ENCODE results near the gene FIBIN.
"Not testable (repeated sequence)": the region's sequence is repeated elsewhere in the genome, so short reads cannot be mapped to it uniquely, and the experiment has no call there.

Gene FIBIN

DNA sequence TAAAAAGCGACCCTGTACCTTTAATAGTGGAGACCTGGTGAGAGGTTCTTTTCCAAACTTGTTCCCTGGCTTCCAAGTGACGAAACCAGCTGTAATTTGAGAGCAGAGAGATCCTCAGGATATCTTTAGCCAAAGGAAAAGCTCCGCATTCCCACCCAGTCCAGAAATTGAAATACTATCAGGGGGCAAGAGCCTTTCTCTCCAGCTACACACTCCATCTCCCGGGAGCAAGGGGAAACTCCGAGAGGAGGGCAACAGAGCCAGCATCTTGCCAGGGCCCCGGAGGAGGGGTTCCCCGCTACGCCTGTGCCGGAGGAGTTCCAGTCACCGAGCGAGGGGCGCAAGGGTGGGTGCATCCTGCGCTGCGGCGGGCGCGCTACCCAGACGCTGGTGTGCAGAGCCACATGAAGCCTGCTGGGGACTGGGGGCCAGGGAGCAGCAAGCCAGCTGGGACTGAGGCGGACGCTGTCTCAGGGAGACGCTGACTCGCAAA lies at the start of gene FIBIN:
Gene FIBIN (plus strand): TSS at position 148 of the 493 bp plus-strand sequence. CDS start 415 bp downstream, outside the sequence.
- peak; percentile 82 for DNase-seq

DNA sequence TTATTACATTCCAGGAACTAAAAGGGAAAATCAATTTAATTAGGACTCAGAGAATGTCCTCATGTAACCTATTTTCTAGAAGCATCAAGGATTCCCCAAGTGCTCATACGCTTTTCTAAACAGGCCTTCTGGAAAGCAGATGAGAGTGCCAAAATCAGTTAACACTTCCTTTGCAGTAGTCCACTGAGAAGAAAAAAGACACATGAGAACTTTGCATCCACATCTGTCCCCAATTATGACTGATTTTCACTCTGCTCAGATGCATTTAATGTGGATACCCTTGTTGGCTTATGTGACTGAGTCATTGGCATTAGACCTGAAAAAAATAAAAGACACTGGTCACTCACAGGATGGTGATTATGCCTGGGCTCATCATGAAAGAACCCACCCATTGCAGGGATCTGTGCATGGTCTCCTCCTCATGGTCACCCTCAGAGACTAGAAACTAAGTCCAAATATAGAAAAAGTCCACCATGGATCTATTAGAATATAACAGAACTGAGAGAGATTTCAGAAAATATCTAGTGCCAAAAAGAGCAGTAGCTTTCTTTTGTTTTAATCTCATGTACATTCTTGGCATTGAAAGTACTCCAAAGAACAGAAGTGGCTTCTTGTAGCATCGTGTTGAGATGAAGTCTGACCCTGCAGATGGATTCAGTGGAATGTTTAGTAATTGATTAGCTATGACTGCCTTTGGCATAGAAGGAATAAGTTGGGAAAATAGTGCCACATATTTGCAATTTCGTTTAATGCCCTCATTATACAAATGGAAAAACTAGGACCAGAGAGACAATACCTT lies 48.8 kb upstream of the FIBIN start:
- no peak for DNase-seq

DNA sequence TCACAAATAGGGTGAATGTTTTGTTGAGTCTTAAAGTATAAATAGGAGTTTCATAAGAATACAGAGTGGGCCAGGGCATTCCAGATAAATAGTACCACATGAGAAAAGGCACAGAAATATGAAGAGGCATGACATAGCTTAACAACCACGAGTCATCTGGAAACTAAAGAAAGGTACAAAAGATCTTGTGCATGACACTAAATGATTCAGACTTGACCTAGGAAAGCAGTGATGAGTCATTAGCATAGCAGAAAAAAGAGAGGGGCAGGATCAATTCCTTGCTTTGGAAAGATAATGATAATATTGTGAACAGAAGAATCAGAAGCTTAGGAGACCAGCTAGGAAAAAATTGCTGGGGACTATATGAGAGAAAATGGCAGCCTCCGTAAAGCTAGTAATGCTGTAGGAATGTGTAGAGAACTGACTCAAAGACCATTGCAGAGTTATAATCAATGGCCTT lies 47.6 kb upstream of the FIBIN start:
- DNase-seq = no peak

DNA sequence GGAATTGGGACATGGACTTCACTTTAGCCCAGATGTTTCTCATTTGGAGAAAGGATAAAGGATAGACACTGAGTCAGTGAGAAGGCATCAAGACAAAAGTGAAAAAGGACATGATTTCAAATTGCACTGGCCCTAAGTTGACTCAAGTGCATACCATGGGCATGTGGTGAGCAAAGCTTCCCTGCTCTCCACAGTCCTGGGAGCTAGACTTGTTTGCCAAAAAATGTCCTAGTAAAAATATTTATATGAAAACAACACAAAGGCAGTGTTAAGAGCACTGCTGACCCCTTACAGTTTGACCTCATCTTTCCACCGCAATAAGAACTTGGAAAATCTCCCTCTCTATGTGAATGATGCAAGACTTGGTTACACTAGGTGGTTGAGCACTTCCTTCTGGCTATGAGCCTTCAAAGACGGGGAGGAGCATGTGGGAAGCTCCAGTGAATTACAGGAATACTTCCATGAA lies 46.5 kb upstream of the FIBIN start:
- DNase-seq = peak; percentile 56

DNA sequence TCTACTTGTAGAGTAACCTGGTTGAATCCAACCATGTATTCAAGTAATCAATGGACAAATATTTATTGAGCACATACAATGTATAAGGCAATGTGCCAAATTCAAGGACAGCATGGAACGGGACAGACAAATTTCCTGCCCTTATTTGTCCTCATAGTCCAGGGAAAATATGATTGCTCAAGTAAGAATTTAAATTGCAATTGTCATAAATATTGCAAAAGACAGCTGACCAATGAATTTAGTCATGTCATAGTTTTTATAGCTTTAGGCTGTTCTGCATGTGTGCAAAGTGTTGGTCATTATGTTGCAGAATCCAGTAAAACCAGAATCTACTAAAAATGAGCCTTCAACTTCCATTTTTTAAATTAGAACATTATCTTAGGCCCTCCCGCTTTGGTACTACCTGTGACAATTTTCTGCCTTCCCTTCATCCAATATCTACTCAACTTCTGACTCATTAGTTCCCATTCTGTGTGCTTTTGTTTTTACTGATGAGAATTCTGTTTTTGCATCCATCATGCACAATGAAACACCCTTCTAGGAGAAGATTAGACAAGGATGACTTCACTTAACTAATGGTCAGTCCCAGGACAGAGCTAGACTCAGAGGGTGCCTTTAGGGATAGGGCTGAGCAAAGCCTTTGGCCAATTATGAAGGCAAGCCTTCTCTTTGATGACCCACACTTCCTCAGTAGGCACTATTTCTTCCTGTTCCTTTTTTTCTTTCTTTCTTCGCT lies 45.8 kb upstream of the FIBIN start:
- DNase-seq = no peak

DNA sequence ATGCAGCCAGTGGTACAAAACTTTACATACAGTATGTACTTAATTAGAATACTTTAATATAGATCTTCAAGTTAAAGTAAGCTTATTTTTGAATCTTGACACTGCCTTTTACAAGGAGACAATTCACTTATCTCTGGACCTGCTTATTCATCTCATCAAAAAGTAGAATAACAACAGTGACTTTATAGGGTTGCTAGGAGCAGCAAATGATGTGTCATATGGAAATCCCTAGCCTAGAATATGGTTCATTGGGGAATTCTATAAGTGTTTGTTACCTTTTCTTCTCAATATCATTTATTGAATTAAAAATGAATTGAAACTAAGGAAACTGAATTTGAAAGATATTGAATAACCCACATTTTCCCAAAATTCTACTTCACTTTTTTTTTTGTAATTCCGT lies 45.0 kb upstream of the FIBIN start:
- no peak for DNase-seq

DNA sequence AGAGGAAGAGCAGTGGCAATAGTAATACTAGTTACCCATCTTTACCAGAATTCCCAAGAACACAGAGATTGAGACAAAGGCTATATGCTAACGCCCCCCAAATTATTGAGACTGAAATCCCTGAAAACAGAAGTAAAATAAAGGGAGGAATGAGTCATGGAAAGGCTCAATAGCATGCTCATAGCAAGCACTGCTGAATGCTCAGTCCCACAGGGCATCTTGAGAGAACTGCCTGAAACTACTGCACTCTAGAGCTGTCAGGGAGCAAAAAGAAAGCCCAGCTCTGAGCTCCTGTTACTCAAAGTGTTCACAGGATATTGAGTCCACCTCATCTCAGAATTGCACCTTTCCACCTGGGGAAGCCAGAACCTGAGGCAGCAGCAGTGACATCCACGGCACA lies 44.1 kb upstream of the FIBIN start:
- DNase-seq = no peak

DNA sequence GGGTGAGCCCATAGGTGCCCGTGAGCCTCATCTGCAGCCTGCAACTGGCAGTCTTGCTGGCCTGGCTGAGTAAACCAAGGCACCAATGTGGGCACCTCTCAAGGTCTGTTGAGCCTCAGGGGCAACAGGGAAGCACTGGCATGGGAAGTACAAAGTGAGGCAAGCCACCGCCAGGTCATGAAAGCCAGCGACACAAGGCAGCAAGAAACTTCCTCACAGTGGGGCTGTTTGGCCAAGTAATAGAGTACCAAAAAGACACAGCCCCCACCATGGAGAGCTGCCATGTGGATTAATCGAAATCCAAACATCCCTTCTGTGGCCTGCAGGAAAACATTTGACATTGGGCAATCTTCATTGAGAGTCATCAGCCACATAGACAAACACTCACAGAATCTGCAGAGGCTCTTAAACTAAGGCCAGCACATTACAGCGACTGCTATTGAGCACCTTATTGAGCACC lies 43.6 kb upstream of the FIBIN start:
- no peak for DNase-seq

DNA sequence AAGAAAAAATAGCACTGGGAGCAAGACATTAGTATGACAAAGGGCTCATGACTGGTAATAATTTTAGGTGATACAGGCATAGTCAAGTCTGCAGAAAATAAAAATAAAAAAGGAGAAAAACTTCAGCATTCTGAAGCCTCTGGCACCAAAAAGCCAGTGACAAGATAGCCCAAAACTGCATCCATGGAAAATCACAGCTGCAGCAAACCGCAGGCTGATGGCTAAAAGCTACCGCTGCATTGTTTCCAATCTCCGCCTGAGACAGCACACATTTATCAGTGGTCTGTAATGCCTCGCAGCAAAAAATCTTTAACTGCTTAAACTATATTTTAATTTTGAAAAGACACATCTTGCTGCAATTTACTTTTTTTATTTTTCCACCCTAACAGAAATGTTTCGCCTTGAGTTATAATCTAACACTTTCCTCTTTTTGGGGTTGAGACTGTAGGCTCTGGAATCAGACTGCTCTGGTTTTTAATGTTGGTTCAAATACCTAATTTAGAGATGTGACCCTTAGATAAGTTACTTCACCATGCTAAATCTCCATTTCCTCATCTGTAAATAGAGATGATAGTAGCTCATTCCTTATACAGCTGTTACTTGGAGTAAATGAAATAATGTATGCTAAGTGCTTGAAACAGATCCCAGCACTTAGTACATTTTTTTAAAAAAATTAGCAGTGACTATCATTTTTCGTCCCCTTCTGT lies 42.0 kb upstream of the FIBIN start:
- peak; percentile 37 for DNase-seq

DNA sequence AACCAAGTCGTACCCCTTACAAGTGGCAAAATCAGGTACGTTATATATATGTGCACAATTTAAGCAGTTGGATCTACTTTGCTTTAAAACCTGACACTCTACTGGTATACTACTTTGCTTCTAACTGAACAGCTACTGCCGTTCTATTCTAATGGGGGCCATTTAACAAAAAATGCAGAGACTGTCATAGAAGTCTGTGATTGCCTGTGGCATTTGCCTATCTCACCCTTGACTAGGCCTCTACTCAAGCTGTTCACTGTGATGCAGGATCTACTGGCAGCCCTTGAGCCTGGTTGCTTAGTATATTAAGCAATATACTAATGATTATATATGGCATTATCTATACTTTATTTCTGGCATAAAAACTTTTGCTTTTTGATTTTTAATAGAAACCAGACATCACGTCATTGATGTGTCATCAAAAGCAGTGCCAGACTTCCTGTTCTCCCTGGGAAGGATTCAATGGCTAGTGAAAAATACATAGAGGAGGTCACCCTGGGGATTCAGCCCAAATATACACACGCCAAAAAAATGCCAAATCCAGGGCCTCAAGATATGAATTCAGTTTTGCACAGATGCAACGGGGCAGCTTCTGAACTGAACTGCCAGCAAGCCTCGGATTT lies 40.0 kb upstream of the FIBIN start:
- DNase-seq = peak; percentile 25

DNA sequence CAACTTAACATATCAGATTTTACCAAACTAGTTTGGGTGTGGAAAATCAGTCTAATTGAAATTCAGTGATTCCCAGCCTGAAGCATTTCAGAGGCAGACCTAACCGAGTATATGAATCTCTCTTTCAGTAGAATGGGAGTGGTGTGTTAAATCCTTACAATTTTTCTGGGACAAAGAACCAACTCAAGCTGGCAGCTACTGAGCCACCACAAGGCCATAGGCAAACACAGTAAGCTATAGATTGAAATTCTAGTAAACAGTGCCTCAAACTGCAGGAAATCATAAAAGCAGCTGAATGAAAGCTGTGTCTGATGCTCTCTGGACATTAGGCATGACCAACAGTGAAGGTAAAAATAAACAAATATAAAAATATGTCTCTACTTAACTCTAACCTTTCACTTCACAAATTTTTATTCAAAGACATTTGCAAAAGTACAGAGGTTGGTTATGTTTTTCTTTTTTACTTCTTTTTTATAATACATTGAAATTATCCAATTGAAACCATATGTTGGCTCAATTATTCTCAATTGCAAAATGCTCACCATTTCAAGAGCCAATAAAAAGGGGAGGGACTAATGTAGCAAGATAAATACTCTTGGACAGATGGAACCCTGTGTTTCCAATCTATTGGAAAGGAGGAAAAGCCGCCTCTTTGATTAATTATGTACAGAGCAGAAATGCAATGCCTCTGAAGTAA lies 35.8 kb upstream of the FIBIN start:
- peak; percentile 23 for DNase-seq

DNA sequence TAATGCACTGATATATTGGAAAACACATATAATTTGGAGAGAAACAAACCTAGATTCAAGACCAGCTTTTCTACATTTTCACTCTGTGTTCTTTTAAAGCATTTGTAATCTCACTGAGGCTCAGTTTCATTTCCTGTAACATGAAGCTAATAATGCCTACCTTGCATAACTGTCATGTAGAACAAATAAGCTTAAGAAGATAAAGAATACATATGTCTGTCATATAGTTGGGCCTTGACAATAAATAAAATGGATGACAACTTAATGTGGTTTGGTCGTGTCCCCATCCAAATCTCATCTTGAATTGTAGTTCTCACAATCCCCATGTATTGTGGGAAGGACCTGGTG lies 35.2 kb upstream of the FIBIN start:
- DNase-seq = no peak

DNA sequence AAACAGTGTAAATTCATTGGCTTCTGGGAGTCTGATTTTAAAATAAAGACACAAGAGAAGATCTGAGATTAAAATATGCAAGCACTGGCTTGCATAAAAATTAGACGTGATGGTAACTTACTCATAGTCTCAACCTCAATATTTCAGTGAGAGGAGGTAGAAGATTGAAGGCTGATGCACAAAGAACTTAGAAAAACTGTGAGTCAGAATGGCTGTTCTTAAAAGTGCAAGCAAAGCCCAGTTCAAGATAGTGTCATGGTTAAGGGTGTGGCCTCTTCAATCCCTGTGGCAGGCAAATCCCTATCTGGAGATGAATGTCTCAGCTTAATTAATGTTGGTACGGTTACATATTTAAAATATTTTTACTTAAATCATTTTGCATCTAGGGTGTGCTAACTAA lies 33.6 kb upstream of the FIBIN start:
- DNase-seq = no peak

DNA sequence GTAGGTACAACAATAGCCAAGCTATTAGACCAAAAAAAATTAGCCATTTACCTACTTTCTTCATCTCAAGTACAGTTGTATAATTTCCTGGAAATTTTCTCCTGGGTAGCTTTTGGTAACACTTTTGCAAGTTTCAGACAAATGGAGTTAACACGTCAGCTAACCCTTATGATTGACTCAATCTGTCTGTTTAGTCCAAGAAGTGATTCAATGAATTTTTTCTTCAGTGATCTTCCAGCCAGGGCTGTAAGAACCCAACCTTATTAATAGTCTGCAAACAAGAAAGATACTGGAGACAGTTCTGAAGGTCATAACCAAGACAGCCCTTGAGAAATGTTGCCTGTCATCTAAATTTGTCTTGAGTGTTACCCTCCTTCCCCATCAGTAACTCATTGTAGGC lies 30.1 kb upstream of the FIBIN start:
- no peak for DNase-seq

DNA sequence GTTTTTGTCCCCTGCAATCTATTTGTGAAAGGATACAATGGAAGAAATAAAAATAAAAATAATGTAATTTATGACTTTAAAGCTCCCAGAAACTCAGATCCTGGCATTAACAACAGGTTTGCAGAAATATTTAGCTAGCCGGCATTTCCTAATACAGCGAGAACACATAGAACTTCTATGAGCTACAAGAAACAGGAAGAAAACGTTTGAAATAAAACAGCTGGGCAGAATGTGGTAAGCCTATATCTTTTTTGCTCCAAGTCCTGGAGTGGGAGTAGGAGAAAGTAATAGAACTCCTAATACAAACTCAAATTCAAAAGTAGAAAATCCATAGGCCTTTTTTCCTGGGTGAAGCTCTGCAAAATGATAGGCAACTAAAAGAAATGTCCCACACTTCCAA lies 29.6 kb upstream of the FIBIN start:
- no peak for DNase-seq

DNA sequence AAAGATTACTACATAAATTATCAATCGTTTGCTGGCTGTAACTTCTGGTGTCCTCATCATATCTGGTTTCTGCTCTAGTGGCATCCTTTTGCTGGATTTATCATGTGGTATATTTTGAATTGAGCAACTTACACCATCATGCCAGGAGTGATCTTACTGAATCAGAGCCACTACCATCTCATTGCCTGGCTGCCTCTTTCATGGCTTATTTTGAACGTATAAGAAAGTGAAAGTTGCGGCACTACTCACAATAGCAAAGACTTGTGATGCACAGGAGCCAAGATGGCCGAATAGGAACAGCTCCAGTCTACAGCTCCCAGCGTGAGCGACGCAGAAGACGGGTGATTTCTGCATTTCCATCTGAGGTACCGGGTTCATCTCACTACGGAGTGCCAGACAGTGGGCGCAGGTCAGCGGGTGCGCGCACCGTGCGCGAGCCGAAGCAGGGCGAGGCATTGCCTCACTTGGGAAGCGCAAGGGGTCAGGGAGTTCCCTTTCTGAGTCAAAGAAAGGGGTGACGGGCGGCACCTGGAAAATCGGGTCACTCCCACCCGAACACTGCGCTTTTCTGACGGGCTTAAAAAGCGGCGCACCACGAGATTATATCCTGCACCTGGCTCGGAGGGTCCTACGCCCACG lies 28.9 kb upstream of the FIBIN start:
- not testable (repeated sequence) for DNase-seq

DNA sequence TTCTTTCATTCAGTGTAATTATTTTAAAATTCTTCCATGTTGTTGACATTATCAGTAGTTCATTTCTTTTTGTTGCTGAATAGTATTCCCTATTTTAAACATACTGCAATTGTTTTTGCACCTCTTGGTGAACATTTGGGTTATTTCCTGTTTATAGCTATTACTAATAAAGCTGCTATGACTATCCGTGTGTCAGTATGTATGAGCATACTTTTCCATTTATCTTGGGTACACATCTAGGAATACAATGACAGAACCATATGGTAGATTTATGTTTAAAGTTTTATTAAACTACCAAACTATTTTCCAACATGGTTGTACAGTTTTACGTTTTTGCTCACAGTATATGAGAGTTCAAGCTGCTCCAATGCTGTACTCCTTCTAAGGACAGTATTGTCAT lies 22.0 kb upstream of the FIBIN start:
- no peak for DNase-seq

DNA sequence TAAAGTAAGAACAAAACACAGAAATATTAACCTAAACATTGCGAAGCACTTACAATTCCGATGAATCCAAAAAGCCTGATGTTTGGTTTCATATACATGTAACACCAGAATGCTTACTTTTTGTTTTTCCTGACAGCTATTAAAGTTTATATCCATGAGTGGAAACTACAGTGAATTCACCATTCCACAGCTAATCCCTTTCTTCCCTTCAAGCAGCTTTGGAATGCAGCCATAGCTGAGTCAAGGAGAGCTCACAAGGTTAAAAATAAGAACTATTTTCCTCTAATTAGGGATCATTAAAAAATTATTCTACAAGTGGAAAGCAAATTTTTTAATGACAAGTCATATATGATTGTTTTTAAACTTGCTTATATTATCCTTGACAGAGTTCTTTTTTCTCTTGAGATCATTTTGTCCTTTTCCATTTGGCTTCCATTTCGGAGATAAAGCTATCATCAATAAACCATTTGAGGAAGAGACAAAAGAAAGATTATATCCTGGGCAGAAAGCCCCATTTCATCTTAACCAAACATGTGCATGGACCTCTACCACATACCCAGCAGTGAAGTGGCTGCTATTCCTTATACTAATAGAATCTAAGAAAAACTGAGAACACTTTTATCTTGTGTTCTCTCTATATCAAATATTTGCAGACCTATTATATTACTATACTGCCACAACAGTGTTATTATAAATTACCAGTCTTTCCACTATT lies 19.7 kb upstream of the FIBIN start:
- peak; percentile 33 for DNase-seq

DNA sequence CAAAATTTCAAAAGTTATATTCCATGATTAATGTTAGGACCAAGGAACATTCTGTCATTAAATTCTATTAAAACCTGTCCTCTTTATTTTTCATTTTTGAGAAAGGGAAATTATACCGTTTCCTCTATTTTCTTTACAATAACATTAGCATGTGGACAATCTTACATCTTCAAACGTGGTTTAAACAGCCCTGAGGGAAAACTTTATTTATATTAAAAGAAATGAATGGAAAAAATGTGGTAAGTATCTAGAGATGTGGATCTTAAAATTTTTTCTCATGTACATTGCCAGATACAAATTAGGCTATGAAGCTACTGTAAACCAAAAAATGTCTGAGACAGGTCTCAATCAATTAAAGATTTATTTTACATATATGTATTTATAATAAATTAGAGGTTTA lies 18.9 kb upstream of the FIBIN start:
- no peak for DNase-seq

DNA sequence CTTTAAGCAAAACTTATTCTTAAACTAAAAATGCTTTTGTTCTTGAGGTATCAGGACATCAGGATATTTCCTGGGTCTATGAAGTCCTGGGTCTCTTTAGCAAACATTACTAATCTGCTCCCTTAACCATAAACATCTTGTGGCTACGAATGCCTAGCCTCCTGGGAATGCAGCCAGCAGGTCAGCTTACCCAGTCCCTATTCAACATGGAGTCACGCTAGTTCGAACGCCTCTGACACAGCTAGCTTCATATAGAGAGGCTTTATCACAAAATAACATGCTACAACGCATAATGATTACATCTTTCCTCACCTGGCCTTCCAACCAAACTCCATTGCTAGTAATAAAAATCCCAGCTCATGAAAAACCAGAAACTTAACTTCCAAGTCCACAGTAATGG lies 17.5 kb upstream of the FIBIN start:
- DNase-seq = no peak

DNA sequence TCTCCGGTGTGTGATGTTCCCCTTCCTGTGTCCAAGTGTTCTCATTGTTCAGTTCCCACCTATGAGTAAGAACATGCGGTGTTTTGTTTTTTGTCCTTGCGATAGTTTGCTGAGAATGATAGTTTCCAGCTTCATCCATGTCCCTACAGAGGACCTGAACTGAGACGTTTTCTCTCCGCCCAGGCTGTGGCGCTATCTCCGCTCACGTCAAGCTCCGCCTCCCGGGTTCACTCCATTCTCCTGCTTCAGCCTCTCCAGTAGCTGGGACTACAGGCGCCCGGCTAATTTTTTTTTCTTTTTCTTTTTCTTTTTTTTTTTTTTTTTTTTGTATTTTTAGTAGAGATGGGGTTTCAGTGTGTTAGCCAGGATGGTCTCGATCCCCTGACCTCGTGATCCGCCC lies 16.7 kb upstream of the FIBIN start:
- DNase-seq = not testable (repeated sequence)
